PC-9 (cell line): Measurements from ENCODE around the gene ZFR. TPM values are rescaled to one million over a fixed set of nuclear protein-coding genes. Genes with fewer than 3 reads are reported as not detected.
"Not testable (repeated sequence)": the region's sequence is repeated elsewhere in the genome, so short reads cannot be mapped to it uniquely, and the experiment has no call there.

Source experiments
- BruUV-seq: library from RNA; stranded (reverse); fragments of 400-500 nt; replicated peaks from 2 replicates; lab custom pipeline; 2021; lab: Mats Ljungman, UMichigan
- CTCF ChIA-PET: fragments of 300-600 bp; sonication (Branson Sonifier 250); formaldehyde crosslinking; loops from one replicate; lab custom pipeline; 2022; ENCODE audit warnings: antibody characterized with exemption; lab: Charles Lee
- POLR2A ChIA-PET: fragments of 300-600 bp; sonication (Branson Sonifier 250); formaldehyde crosslinking; loops from one replicate; lab custom pipeline; 2022; ENCODE audit warnings: antibody characterized with exemption; ENCODE audit not compliant: unreplicated experiment; lab: Charles Lee
- DNase-seq, 2 experiments: peaks; one replicate each; pipeline versions ENCODE4 v3.0.0 to v3.0.0-alpha.2; 2015 to 2022; ENCODE audit warnings: mixed read lengths in 1 of 2
- H2AFZ ChIP-seq: fragments of 200-600 bp; sonication (generic); 2 replicates; pipeline ENCODE4 v1.8.1; 2017; ENCODE audit warnings: antibody characterized with exemption
- H3F3A ChIP-seq: fragments of 200-600 bp; sonication (generic); 2 replicates; pipeline ENCODE4 v1.8.1; 2017; ENCODE audit warnings: antibody characterized with exemption, mild to moderate bottlenecking, low read depth; ENCODE audit not compliant: insufficient read depth
- H3K27ac ChIP-seq: fragments of 200-600 bp; sonication (generic); 2 replicates; pipeline ENCODE4 v1.6.1; 2016; ENCODE audit warnings: mixed run types
- H3K27me3 ChIP-seq: fragments of 200-600 bp; sonication (generic); 2 replicates; pipeline ENCODE4 v1.6.1; 2016; ENCODE audit warnings: low read depth, mixed run types; ENCODE audit not compliant: insufficient read depth
- H3K36me3 ChIP-seq: fragments of 200-600 bp; sonication (generic); 2 replicates; pipeline ENCODE4 v1.6.1; 2016; ENCODE audit warnings: low read depth, mixed run types
- H3K4me1 ChIP-seq: fragments of 200-600 bp; sonication (generic); replicated peaks from 2 replicates; pipeline ENCODE4 v1.6.1; 2016; ENCODE audit warnings: mixed run types; ENCODE audit not compliant: insufficient read depth
- H3K4me2 ChIP-seq: fragments of 200-600 bp; sonication (generic); 2 replicates; pipeline ENCODE4 v1.6.1; 2017; ENCODE audit warnings: mixed run types
- H3K4me3 ChIP-seq: fragments of 200-600 bp; sonication (generic); 2 replicates; pipeline ENCODE4 v1.6.1; 2016; ENCODE audit warnings: mixed run types
- H3K79me2 ChIP-seq: fragments of 200-600 bp; sonication (generic); 2 replicates; pipeline ENCODE4 v1.6.1; 2017; ENCODE audit warnings: low read depth, mixed run types
- H3K9me2 ChIP-seq: fragments of 200-600 bp; sonication (generic); 2 replicates; pipeline ENCODE4 v1.8.1; 2017; ENCODE audit warnings: mild to moderate bottlenecking; ENCODE audit not compliant: insufficient read depth
- H3K9me3 ChIP-seq: fragments of 200-600 bp; sonication (generic); 2 replicates; pipeline ENCODE4 v1.8.1; 2016; ENCODE audit warnings: low read depth; ENCODE audit not compliant: insufficient read depth
- H4K20me1 ChIP-seq: fragments of 200-600 bp; sonication (generic); 2 replicates; pipeline ENCODE4 v1.8.1; 2017; ENCODE audit not compliant: insufficient read depth
- CTCF ChIP-seq: fragments of 200-600 bp; sonication (generic); conservative IDR thresholded peaks from 2 replicates; pipeline ENCODE4 v1.6.1; 2017; ENCODE audit warnings: mixed run types, antibody characterized with exemption, mild to moderate bottlenecking, moderate library complexity
- EZH2 ChIP-seq: fragments of 200-600 bp; sonication (generic); IDR thresholded peaks from 2 replicates; pipeline ENCODE4 v1.8.0; 2017; ENCODE audit warnings: antibody characterized with exemption, low read depth
- intact Hi-C: fragments of 100-400 bp; cut with micrococcal nuclease; formaldehyde crosslinking; loops from one replicate; pipeline ENCODE4 v1.10.0; 2022; ENCODE audit not compliant: unreplicated experiment
- total RNA-seq: library from RNA; stranded (reverse); gene quantifications from 2 replicates; pipeline ENCODE4 v1.2.3, GENCODE V29; 2021

Gene ZFR
- total RNA-seq, 1 experiment from 2014 or later: 69.2 TPM

- no peaks in the 10 kb centered on the region for H3K4me1 ChIP-seq
- no peak for DNase-seq
- peaks cover 81% of the 10 kb centered on the region for H3K36me3 ChIP-seq
- intact Hi-C loops: loop anchor here (2.0 kb wide), 1 partner anchor 17 kb away; no protein-coding TSS in a partner anchor
- H3K9me2 ChIP-seq: no peaks in the 10 kb centered on the region
- no peak overlapping the region for H2AFZ ChIP-seq
- TF ChIP-seq CTCF: no peak
- no peak for TF ChIP-seq EZH2
- H3K4me3 ChIP-seq: no peak overlapping the region
- no peaks in the 10 kb centered on the region for H3K79me2 ChIP-seq
- H3K27me3 ChIP-seq: no peaks in the 10 kb centered on the region
- no peak overlapping the region for H3K4me2 ChIP-seq
- peaks cover 31% of the 10 kb centered on the region; the same call in 1 of the 2 replicates for H4K20me1 ChIP-seq
- POLR2A ChIA-PET: interaction anchor here (0.5 kb wide), 1 partner anchor 185 kb away, joined by 5 read pairs; no protein-coding TSS in a partner anchor
- H3K27ac ChIP-seq: no peak overlapping the region
- CTCF ChIA-PET: no interaction called here
- H3F3A ChIP-seq: peaks cover 5% of the 10 kb centered on the region; the same call in 1 of the 2 replicates
- H3K9me3 ChIP-seq: no peaks in the 10 kb centered on the region
- no TSS peak for BruUV-seq
Observed at GRCh38 chr5:32405507-32405906, 39.0 kb downstream of the ZFR start.

GRCh38 chr5:32403760-32404159 lies 40.8 kb downstream of the ZFR start:
- POLR2A ChIA-PET: no interaction called here
- H3K9me2 ChIP-seq: no peaks in the 10 kb centered on the region
- no peak overlapping the region for H2AFZ ChIP-seq
- CTCF ChIA-PET: no interaction called here
- no peaks in the 10 kb centered on the region for H3K27me3 ChIP-seq
- peaks cover 5% of the 10 kb centered on the region; the same call in 1 of the 2 replicates for H3F3A ChIP-seq
- H3K4me2 ChIP-seq: no peak overlapping the region
- intact Hi-C loops: loop anchor here (2.0 kb wide), 1 partner anchor 15 kb away; no protein-coding TSS in a partner anchor
- H3K36me3 ChIP-seq: peaks cover 77% of the 10 kb centered on the region
- H3K4me1 ChIP-seq: no peaks in the 10 kb centered on the region
- no peak overlapping the region for H3K27ac ChIP-seq
- BruUV-seq: no TSS peak
- peaks cover 31% of the 10 kb centered on the region for H4K20me1 ChIP-seq
- H3K9me3 ChIP-seq: no peaks in the 10 kb centered on the region
- H3K79me2 ChIP-seq: no peaks in the 10 kb centered on the region
- no peak for TF ChIP-seq CTCF
- TF ChIP-seq EZH2: no peak
- no peak for DNase-seq
- H3K4me3 ChIP-seq: no peak overlapping the region

- no peaks in the 10 kb centered on the region for H3K27me3 ChIP-seq
- no peak overlapping the region for H2AFZ ChIP-seq
- no peaks in the 10 kb centered on the region; the same call in 1 of the 2 replicates for H3K79me2 ChIP-seq
- no TSS peak for BruUV-seq
- intact Hi-C loops: no loop called here
- no peaks in the 10 kb centered on the region for H3K9me2 ChIP-seq
- ChIA-PET POLR2A (interaction anchor here (0.6 kb wide), 1 partner anchor 185 kb away, joined by 4 read pairs; no protein-coding TSS in a partner anchor), CTCF (interaction anchor here (0.6 kb wide), 1 partner anchor 990 kb away, joined by 3 read pairs; no protein-coding TSS in a partner anchor)
- no peak overlapping the region for H3K27ac ChIP-seq
- no peak for DNase-seq
- H3F3A ChIP-seq: peaks cover 5% of the 10 kb centered on the region; the same call in 1 of the 2 replicates
- peaks cover 79% of the 10 kb centered on the region for H3K36me3 ChIP-seq
- H3K4me1 ChIP-seq: no peaks in the 10 kb centered on the region
- TF ChIP-seq EZH2 (no peak), CTCF (no peak)
- H4K20me1 ChIP-seq: peaks cover 13% of the 10 kb centered on the region
- H3K4me2 ChIP-seq: no peak overlapping the region
- no peaks in the 10 kb centered on the region for H3K9me3 ChIP-seq
- H3K4me3 ChIP-seq: no peak overlapping the region
Observed at GRCh38 chr5:32400401-32400800, 44.1 kb downstream of the ZFR start.

GRCh38 chr5:32398754-32399153 lies 45.8 kb downstream of the ZFR start:
- H3K4me2 ChIP-seq, H3K9me3 ChIP-seq, BruUV-seq, CTCF ChIA-PET, H3K9me2 ChIP-seq, POLR2A ChIA-PET, H3K27me3 ChIP-seq, H3K4me3 ChIP-seq, H3K27ac ChIP-seq, H2AFZ ChIP-seq, H3K79me2 ChIP-seq, H3F3A ChIP-seq, H4K20me1 ChIP-seq, DNase-seq, intact Hi-C loops, H3K4me1 ChIP-seq: not testable (repeated sequence)
- peaks cover 80% of the 10 kb centered on the region for H3K36me3 ChIP-seq
